Colonic mucosa (tissue), 4 donors: ENCODE results near the gene SH3BP4. TPM values are rescaled to one million over a fixed set of nuclear protein-coding genes. Genes with fewer than 3 reads are reported as not detected.

Source experiments
- DNase-seq: peaks from one replicate; pipeline ENCODE4 v3.0.0-alpha.2; 2020
- H3K27ac ChIP-seq: fragments of 200-600 bp; one replicate; pipeline ENCODE4 v1.8.0; 2021
- H3K27me3 ChIP-seq: fragments of 200-600 bp; one replicate; pipeline ENCODE4 v1.8.0; 2021
- H3K36me3 ChIP-seq: fragments of 200-600 bp; one replicate; pipeline ENCODE4 v1.8.0; 2021
- H3K4me1 ChIP-seq: fragments of 200-600 bp; one replicate; pipeline ENCODE4 v1.8.0; 2021; ENCODE audit warnings: mild to moderate bottlenecking
- H3K4me3 ChIP-seq: fragments of 200-600 bp; one replicate; pipeline ENCODE4 v1.8.0; 2021
- H3K9ac ChIP-seq, 2 donors: one replicate each; pipeline ENCODE4 v1.7.0; 2013; ENCODE audit warnings: control low read depth in 2 of 2, low read depth in 2 of 2, low read length in 2 of 2
- H3K9me3 ChIP-seq: fragments of 200-600 bp; one replicate; pipeline ENCODE4 v1.8.0; 2021
- CTCF ChIP-seq: fragments of 200-600 bp; IDR thresholded peaks from one replicate; pipeline ENCODE4 v1.8.0; 2022; ENCODE audit warnings: antibody characterized with exemption, mild to moderate bottlenecking
- intact Hi-C: fragments of 100-400 bp; cut with DNase I; formaldehyde crosslinking; loops from one replicate; pipeline ENCODE4 v1.14.1; 2022
- total RNA-seq, 2 donors: library from RNA; stranded (reverse); fragmentation: NEBNext Ultra II Directional in 1 of 2; extraction: Animal tissue kit (Norgen Biotek cat#: 25700) in 1 of 2; gene quantifications; one replicate each; pipeline ENCODE4 v1.2.1, GENCODE V29; 2021
- donor health status: healthy.
- donor health status: DM: no; HTN: no; CAD: no.
- donor health status: DM: no; HTN: no; CAD: no.

The SH3BP4 gene
- 10 to 100 TPM; 29.1 to 44.4 TPM for total RNA-seq

GRCh38 chr2:234951664-234952269 is at the start of gene SH3BP4:
SH3BP4 (plus strand) TSS chr2:234952017; CDS start chr2:235035003, 82,986 bp downstream.
- Histone ChIP-seq H3K27ac (peak within 1 kb of the TSS; percentile 65), H3K9ac (peak within 1 kb of the TSS; percentile 80 to 86), H3K4me1 (peaks cover 4% of the 10 kb centered on the region), H3K27me3 (no peaks in the 10 kb centered on the region), H3K9me3 (no peaks in the 10 kb centered on the region), H3K36me3 (no peaks in the 10 kb centered on the region), H3K4me3 (peak within 1 kb of the TSS; percentile 65)
- TF ChIP-seq CTCF: no peak
- intact Hi-C loops: loop anchor here (5.0 kb wide), 1 partner anchor 101 kb away; no protein-coding TSS in a partner anchor
- peak; percentile 89 for DNase-seq

- Histone ChIP-seq H3K4me3 (no peak overlapping the region), H3K9ac (no peak overlapping the region), H3K9me3 (no peaks in the 10 kb centered on the region), H3K36me3 (no peaks in the 10 kb centered on the region), H3K27me3 (no peaks in the 10 kb centered on the region), H3K4me1 (no peaks in the 10 kb centered on the region), H3K27ac (no peak overlapping the region)
- TF ChIP-seq CTCF: no peak
- DNase-seq: no peak
- intact Hi-C loops: no loop called here
Measured at GRCh38 chr2:234904785-234905184, 47.0 kb upstream of the SH3BP4 start.

GRCh38 chr2:234905547-234906265 is 46.1 kb upstream of the SH3BP4 start:
- intact Hi-C loops: no loop called here
- no peak for TF ChIP-seq CTCF
- DNase-seq: no peak

GRCh38 chr2:234910186-234910679 is 41.6 kb upstream of the SH3BP4 start:
- DNase-seq: no peak
- Histone ChIP-seq H3K27ac (no peak overlapping the region), H3K4me1 (no peaks in the 10 kb centered on the region), H3K9me3 (no peaks in the 10 kb centered on the region), H3K9ac (no peak overlapping the region), H3K36me3 (no peaks in the 10 kb centered on the region), H3K27me3 (no peaks in the 10 kb centered on the region), H3K4me3 (no peak overlapping the region)
- TF ChIP-seq CTCF: no peak
- intact Hi-C loops: no loop called here

More at GRCh38 chr2:234905547-234906265, 46.1 kb upstream of the SH3BP4 start:
- no peaks in the 10 kb centered on the region for H3K27me3 ChIP-seq
- H3K36me3 ChIP-seq: no peaks in the 10 kb centered on the region
- H3K4me3 ChIP-seq: no peak overlapping the region
- H3K9me3 ChIP-seq: no peaks in the 10 kb centered on the region
- no peaks in the 10 kb centered on the region for H3K4me1 ChIP-seq
- no peak overlapping the region for H3K27ac ChIP-seq
- H3K9ac ChIP-seq: no peak overlapping the region

- Histone ChIP-seq H3K36me3 (no peaks in the 10 kb centered on the region), H3K9ac (no peak overlapping the region), H3K9me3 (no peaks in the 10 kb centered on the region), H3K27me3 (no peaks in the 10 kb centered on the region), H3K4me3 (no peak overlapping the region), H3K4me1 (no peaks in the 10 kb centered on the region), H3K27ac (no peak overlapping the region)
- intact Hi-C loops: no loop called here
- no peak for DNase-seq
- TF ChIP-seq CTCF: no peak
Measured at GRCh38 chr2:234911271-234911670, 40.5 kb upstream of the SH3BP4 start.
